ENCODE results near the gene FBXO15. TPM values are rescaled to one million over a fixed set of nuclear protein-coding genes. Genes with fewer than 3 reads are reported as not detected.

The FBXO15 gene
- total RNA-seq, 4 donors from 2014 or later = 0.54 to 1.9 (median 0.72) TPM

GRCh38 chr18:74182335-74182734, 34.7 kb upstream of the FBXO15 start:
- no peak overlapping the region for H3K27ac ChIP-seq
- no peaks in the 10 kb centered on the region for H3K27me3 ChIP-seq
- TF ChIP-seq CTCF (IDR thresholded peaks at IDR 0.05) (no peak), POLR2A (IDR thresholded peaks at IDR 0.05) (no peak)
- no peaks in the 10 kb centered on the region for H3K4me1 ChIP-seq
- H3K9me3 ChIP-seq = no peaks in the 10 kb centered on the region
- DNase-seq = no peak
- intact Hi-C loops (cut with DNase I) = no loop called here
- H3K4me3 ChIP-seq (replicated peaks in 1 of 3) = no peak overlapping the region
- 93 to 96% methylated on average over 18 to 19 of the region's 19 CpGs for WGBS, 2 donors
- no peaks in the 10 kb centered on the region for H3K36me3 ChIP-seq

GRCh38 chr18:74179623-74180199, 32.1 kb upstream of the FBXO15 start:
- Histone ChIP-seq H3K9me3 (no peaks in the 10 kb centered on the region), H3K36me3 (no peaks in the 10 kb centered on the region), H3K27ac (no peak overlapping the region), H3K4me3 (replicated peaks in 1 of 3) (no peak overlapping the region), H3K27me3 (no peaks in the 10 kb centered on the region), H3K4me1 (no peaks in the 10 kb centered on the region)
- no peak for DNase-seq
- TF ChIP-seq POLR2A (IDR thresholded peaks at IDR 0.05) = no peak
- TF ChIP-seq CTCF (IDR thresholded peaks at IDR 0.05) = no peak
- WGBS, 2 donors = 84 to 89% methylated on average over 9 to 10 of the region's 10 CpGs
- intact Hi-C loops (cut with DNase I) = no loop called here

GRCh38 chr18:74178884-74179283, 31.2 kb upstream of the FBXO15 start:
- no peak for DNase-seq
- 43 to 63% methylated on average over 1 of the region's 1 CpG for WGBS, 2 donors

GRCh38 chr18:74175658-74176057, 28.0 kb upstream of the FBXO15 start:
- intact Hi-C loops (cut with DNase I) = no loop called here
- Histone ChIP-seq H3K36me3 (no peaks in the 10 kb centered on the region), H3K27ac (no peak overlapping the region), H3K9me3 (no peaks in the 10 kb centered on the region), H3K4me3 (replicated peaks in 1 of 3) (no peak overlapping the region), H3K27me3 (no peaks in the 10 kb centered on the region), H3K4me1 (no peaks in the 10 kb centered on the region)
- 74 to 76% methylated on average over 6 of the region's 6 CpGs for WGBS, 2 donors
- DNase-seq = no peak
- TF ChIP-seq POLR2A (IDR thresholded peaks at IDR 0.05) (no peak), CTCF (IDR thresholded peaks at IDR 0.05) (no peak)

More at GRCh38 chr18:74178884-74179283, 31.2 kb upstream of the FBXO15 start:
- no peaks in the 10 kb centered on the region for H3K4me1 ChIP-seq
- no peaks in the 10 kb centered on the region for H3K36me3 ChIP-seq
- no peaks in the 10 kb centered on the region for H3K27me3 ChIP-seq
- no peak overlapping the region for H3K4me3 ChIP-seq (replicated peaks in 1 of 3)
- TF ChIP-seq POLR2A (IDR thresholded peaks at IDR 0.05) = no peak
- TF ChIP-seq CTCF (IDR thresholded peaks at IDR 0.05) = no peak
- no peaks in the 10 kb centered on the region for H3K9me3 ChIP-seq
- intact Hi-C loops (cut with DNase I) = no loop called here
- no peak overlapping the region for H3K27ac ChIP-seq

- H3K4me1 ChIP-seq = no peaks in the 10 kb centered on the region
- intact Hi-C loops (cut with DNase I) = no loop called here
These were observed 25.8 kb upstream of the FBXO15 start for GRCh38 chr18:74173434-74173750.

More at GRCh38 chr18:74173434-74173750, 25.8 kb upstream of the FBXO15 start:
- H3K27ac ChIP-seq = no peak overlapping the region
- H3K4me3 ChIP-seq (replicated peaks in 1 of 3) = no peak overlapping the region
- H3K9me3 ChIP-seq = no peaks in the 10 kb centered on the region
- 85 to 99% methylated on average over 11 of the region's 11 CpGs for WGBS, 2 donors
- TF ChIP-seq CTCF (IDR thresholded peaks at IDR 0.05) (no peak), POLR2A (IDR thresholded peaks at IDR 0.05) (no peak)
- H3K27me3 ChIP-seq = no peaks in the 10 kb centered on the region
- no peaks in the 10 kb centered on the region for H3K36me3 ChIP-seq
- DNase-seq = no peak

Measured in thyroid gland (tissue), 4 donors.